Mononuclear cell (primary cell): Measurements from ENCODE around the gene FOXRED1. TPM values are rescaled to one million over a fixed set of nuclear protein-coding genes. Genes with fewer than 3 reads are reported as not detected.

ENCODE experiments used
- H3K27me3 ChIP-seq: 2 replicates; pipeline ENCODE4 v1.6.0; 2011; ENCODE audit warnings: low read length, control low read depth; ENCODE audit not compliant: insufficient read depth
- H3K4me1 ChIP-seq: 2 replicates; pipeline ENCODE4 v1.5.1; 2011; ENCODE audit warnings: mild to moderate bottlenecking, low read length, control low read depth; ENCODE audit not compliant: insufficient read depth
- H3K4me3 ChIP-seq: 2 replicates; pipeline ENCODE4 v1.5.1; 2011; ENCODE audit warnings: mild to moderate bottlenecking, low read length, moderate library complexity
- H3K9me3 ChIP-seq: 2 replicates; pipeline ENCODE4 v1.5.1; 2011; ENCODE audit warnings: low read depth, mild to moderate bottlenecking, control low read depth, low read length
- total RNA-seq: library from RNA; depleted of rRNA; stranded (reverse); fragments of >200 nt; gene quantifications from one replicate; pipeline ENCODE4 v1.2.3, GENCODE V29; 2012

FOXRED1 gene
- total RNA-seq, 1 donor: 6.1 TPM

DNA sequence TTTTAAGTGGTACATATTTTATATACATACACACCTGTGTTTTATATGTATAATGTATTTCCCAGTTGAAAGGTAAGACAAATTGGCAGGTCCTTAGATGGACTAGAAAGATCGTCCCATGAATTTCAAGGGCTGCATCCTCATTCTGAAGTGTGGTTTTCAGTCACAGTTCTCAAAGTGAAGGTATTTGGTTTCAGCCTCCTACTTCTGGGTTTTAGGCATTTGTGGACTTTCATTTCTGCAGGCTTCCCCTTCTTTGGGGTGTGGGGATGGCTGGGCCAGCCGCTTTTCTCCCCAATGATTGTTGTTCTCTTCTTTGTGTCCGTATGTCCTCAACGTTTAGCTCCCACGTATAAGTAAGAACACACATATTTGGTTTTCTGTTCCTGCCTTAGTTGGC is 44.9 kb downstream of the FOXRED1 start:
- Histone ChIP-seq H3K4me1 (peaks cover 71% of the 10 kb centered on the region), H3K27me3 (no peaks in the 10 kb centered on the region)

DNA sequence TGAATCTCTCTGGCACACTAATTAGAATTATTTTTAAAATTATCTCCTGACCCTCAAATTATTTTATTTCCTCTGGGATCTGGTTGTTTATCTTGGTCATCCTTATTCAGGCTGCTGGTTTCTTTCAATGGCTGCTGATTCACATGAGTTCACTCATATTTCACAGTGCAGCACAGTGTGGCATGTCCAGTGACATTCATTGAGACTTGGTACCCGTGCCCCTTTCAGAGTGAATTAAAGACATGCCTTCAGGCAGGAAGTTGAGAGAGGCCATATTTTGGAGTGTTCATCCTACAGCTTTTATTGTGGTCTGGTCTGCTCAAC is 48.4 kb downstream of the FOXRED1 start:
- Histone ChIP-seq H3K9me3 (no peaks in the 10 kb centered on the region), H3K27me3 (no peaks in the 10 kb centered on the region), H3K4me3 (no peak overlapping the region), H3K4me1 (peaks cover 63% of the 10 kb centered on the region)

More for the DNA sequence above, 44.9 kb downstream of the FOXRED1 start:
- H3K9me3 ChIP-seq: no peaks in the 10 kb centered on the region
- no peak overlapping the region for H3K4me3 ChIP-seq

- H3K4me1 ChIP-seq: peaks cover 57% of the 10 kb centered on the region
- H3K27me3 ChIP-seq: no peaks in the 10 kb centered on the region
- H3K9me3 ChIP-seq: no peaks in the 10 kb centered on the region
- H3K4me3 ChIP-seq: no peak overlapping the region
Observed at GRCh38 chr11:126317756-126318573, 49.0 kb downstream of the FOXRED1 start.

GRCh38 chr11:126318574-126319373 is 49.8 kb downstream of the FOXRED1 start:
- H3K9me3 ChIP-seq: no peaks in the 10 kb centered on the region
- no peaks in the 10 kb centered on the region for H3K27me3 ChIP-seq
- H3K4me3 ChIP-seq: no peak overlapping the region
- H3K4me1 ChIP-seq: peaks cover 49% of the 10 kb centered on the region

GRCh38 chr11:126319374-126319740 is 50.4 kb downstream of the FOXRED1 start:
- H3K9me3 ChIP-seq: no peaks in the 10 kb centered on the region
- H3K27me3 ChIP-seq: no peaks in the 10 kb centered on the region
- peaks cover 46% of the 10 kb centered on the region for H3K4me1 ChIP-seq
- H3K4me3 ChIP-seq: no peak overlapping the region

GRCh38 chr11:126322996-126323395 is 54.0 kb downstream of the FOXRED1 start:
- no peak overlapping the region for H3K4me3 ChIP-seq
- H3K27me3 ChIP-seq: no peaks in the 10 kb centered on the region
- no peaks in the 10 kb centered on the region for H3K9me3 ChIP-seq
- peaks cover 25% of the 10 kb centered on the region for H3K4me1 ChIP-seq

DNA sequence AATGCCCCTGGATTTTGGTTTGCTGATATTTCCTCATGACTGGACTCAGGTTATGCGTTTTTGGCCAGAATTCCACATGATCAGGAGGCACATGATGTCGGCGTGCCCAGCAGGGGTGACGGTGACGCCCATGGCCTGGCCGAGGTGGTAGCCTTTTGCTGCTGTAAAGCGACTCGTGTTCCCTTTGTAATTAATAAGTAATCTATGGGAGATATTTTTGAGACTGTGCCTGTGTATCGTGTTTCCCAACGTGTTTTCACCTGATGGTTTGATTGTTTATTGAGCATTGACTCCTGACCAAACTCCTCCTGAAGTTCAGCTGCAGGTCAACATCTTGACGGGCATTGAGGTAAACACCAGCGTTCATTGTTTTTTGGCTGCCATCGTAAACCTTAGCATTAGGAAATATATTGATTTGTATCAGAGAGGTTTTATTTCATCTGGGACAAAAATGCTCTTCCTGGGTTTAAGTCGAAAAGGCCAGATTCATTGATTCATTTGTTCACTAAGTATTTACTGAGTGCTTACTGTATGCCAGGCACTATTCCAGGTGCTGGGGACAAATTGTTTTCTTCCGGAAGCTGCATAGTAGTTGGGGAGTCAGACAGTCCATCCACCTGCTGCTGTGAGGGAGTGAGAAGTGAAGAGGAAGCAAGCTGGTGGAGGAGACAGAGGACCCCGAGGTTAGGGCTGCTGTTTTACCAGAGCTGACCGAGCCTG is 58.5 kb downstream of the FOXRED1 start:
- Histone ChIP-seq H3K4me3 (no peak overlapping the region), H3K27me3 (no peaks in the 10 kb centered on the region), H3K9me3 (no peaks in the 10 kb centered on the region), H3K4me1 (peaks cover 19% of the 10 kb centered on the region)

Other genes starting within 250 kb of the FOXRED1 start
- gene CDON, start 206.3 kb upstream of the FOXRED1 start, total RNA-seq: 1.2 TPM
- gene RPUSD4, start 57.5 kb upstream of the FOXRED1 start, total RNA-seq: 20.3 TPM
- 2.8 TPM for gene FAM118B, start 57.4 kb upstream of the FOXRED1 start, total RNA-seq
- gene SRPRA, start 259 bp upstream of the FOXRED1 start, total RNA-seq: 132 TPM
- gene TIRAP, start 13.9 kb downstream of the FOXRED1 start, total RNA-seq: 5.1 TPM
- 6.2 TPM for gene DCPS, start 34.9 kb downstream of the FOXRED1 start, total RNA-seq
- 8.2 TPM for gene ST3GAL4, start 86.5 kb downstream of the FOXRED1 start, total RNA-seq